Measurements from ENCODE around the gene VEGFB.

- TF ChIP-seq MAX (IDR thresholded peaks at IDR 0.05) (no peak), TAF1 (IDR thresholded peaks at IDR 0.05; ENCODE audit: low read depth) (no peak), CEBPB (IDR thresholded peaks at IDR 0.05) (no peak), CREB1 (IDR thresholded peaks at IDR 0.05; ENCODE audit: low read depth) (no peak), REST (IDR thresholded peaks at IDR 0.05; ENCODE audit: low read depth) (no peak), RAD21 (IDR thresholded peaks at IDR 0.05; ENCODE audit: low read depth) (no peak), FOXM1 (IDR thresholded peaks at IDR 0.05; ENCODE audit: borderline replicate concordance, low read depth) (no peak), YY1 (IDR thresholded peaks at IDR 0.05; ENCODE audit: low read depth) (no peak), EP300 (IDR thresholded peaks at IDR 0.05; ENCODE audit: borderline replicate concordance) (no peak), TCF12 (IDR thresholded peaks at IDR 0.05; ENCODE audit: low read depth) (peak; percentile 8; the same call in 1 of the 2 replicates), NFIC (IDR thresholded peaks at IDR 0.05) (no peak), TEAD4 (IDR thresholded peaks at IDR 0.05) (no peak), EGR1 (IDR thresholded peaks at IDR 0.05) (no peak)
Observed at GRCh38 chr11:64285885-64286800, 51.8 kb downstream of the VEGFB start.
